A549 (cell line): ENCODE results near the gene VSNL1. TPM values are rescaled to one million over a fixed set of nuclear protein-coding genes. Genes with fewer than 3 reads are reported as not detected.

Experiments
- ATAC-seq, 2 experiments: fragments of 200-7000 bp in 1 of 2; fragments of >200 bp in 1 of 2; cut with Nextera tagmentation in 1 of 2; cut with Tn5 transposase in 1 of 2; 3 replicates each; pipeline versions ENCODE4 v1.8.0 to v1.9.1; 2018 to 2020; ENCODE audit warnings: mild to moderate bottlenecking in 1 of 2, moderate library complexity in 1 of 2
- CTCF ChIA-PET: fragments of 300-600 bp; sonication (Branson Sonifier 250); formaldehyde crosslinking; extraction: SDS; loops from one replicate; lab custom pipeline; 2021; ENCODE audit warnings: antibody characterized with exemption, inconsistent platforms; lab: Yijun Ruan, JAX
- POLR2A ChIA-PET: fragments of 350-600 bp; formaldehyde crosslinking; extraction: SDS; loops from one replicate; lab custom pipeline; 2021; ENCODE audit warnings: antibody characterized with exemption, inconsistent platforms; lab: Yijun Ruan, JAX
- DNase-seq, 2 experiments: peaks; one replicate each; pipeline versions ENCODE4 v3.0.0 to v3.0.0-alpha.2; 2011 to 2016; ENCODE audit warnings: low read depth in 1 of 2, low spot score in 1 of 2
- FAIRE-seq: peaks from 2 replicates; lab custom pipeline; 2011; peaks lifted over from hg19 to GRCh38; lab: Jason Lieb, UNC
- H3K27ac ChIP-seq, 2 experiments: fragments of >200 bp; sonication (Bioruptor Twin); formaldehyde crosslinking; 3 replicates each; pipeline ENCODE4 v1.5.1; 2016 to 2017
- H3K4me1 ChIP-seq: fragments of >200 bp; sonication (Bioruptor Twin); formaldehyde crosslinking; 3 replicates; pipeline ENCODE4 v1.6.1; 2016
- H3K4me2 ChIP-seq: fragments of >200 bp; sonication (Bioruptor Twin); formaldehyde crosslinking; 3 replicates; pipeline ENCODE4 v1.6.1; 2016
- H3K4me3 ChIP-seq: fragments of >200 bp; sonication (Bioruptor Twin); formaldehyde crosslinking; 3 replicates; pipeline ENCODE4 v1.5.1; 2016
- H3K9me3 ChIP-seq: fragments of >200 bp; sonication (Bioruptor Twin); formaldehyde crosslinking; 3 replicates; pipeline ENCODE4 v1.6.1; 2016
- BCL3 ChIP-seq: fragments of >200 bp; sonication (Bioruptor Twin); formaldehyde crosslinking; IDR thresholded peaks from 3 replicates; pipeline ENCODE4 v1.6.1; 2016
- BHLHE40 ChIP-seq: IDR thresholded peaks from 2 replicates; pipeline ENCODE4 v1.6.1; 2012; ENCODE audit warnings: low read depth, low read length, inconsistent platforms
- CBX8 ChIP-seq: fragments of 200-600 bp; sonication (generic); IDR thresholded peaks from 2 replicates; pipeline ENCODE4 v1.6.1; 2016
- CEBPB ChIP-seq, 2 experiments: fragments of >200 bp in 1 of 2; sonication (Bioruptor Twin) in 1 of 2; formaldehyde crosslinking in 1 of 2; IDR thresholded peaks; 2 replicates each; pipeline ENCODE4 v1.6.1; 2012 to 2016
- CHD4 ChIP-seq: fragments of 200-600 bp; sonication (generic); IDR thresholded peaks from 2 replicates; pipeline ENCODE4 v1.6.1; 2016; ENCODE audit warnings: antibody characterized with exemption, mild to moderate bottlenecking, borderline replicate concordance
- E2F6 ChIP-seq: IDR thresholded peaks from 2 replicates; pipeline ENCODE4 v1.6.1; 2012; ENCODE audit warnings: low read depth, borderline replicate concordance
- EHF ChIP-seq: fragments of 250-450 bp; sonication (Bioruptor Pico); IDR thresholded peaks from 2 replicates; pipeline ENCODE4 v1.5.0; 2020; ENCODE audit warnings: mild to moderate bottlenecking
- EHMT2 ChIP-seq: fragments of 200-600 bp; sonication (generic); IDR thresholded peaks from 2 replicates; pipeline ENCODE4 v1.6.1; 2016; ENCODE audit warnings: antibody characterized with exemption, low read depth, mild to moderate bottlenecking, moderate library complexity
- ESRRA ChIP-seq: fragments of 150-350 bp; IDR thresholded peaks from 2 replicates; pipeline ENCODE4 v1.6.1; 2014; ENCODE audit warnings: mild to moderate bottlenecking, low read length, borderline replicate concordance
- FOXS1 ChIP-seq: fragments of 250-450 bp; sonication (Bioruptor Pico); IDR thresholded peaks from 2 replicates; pipeline ENCODE4 v1.5.0; 2020; ENCODE audit warnings: mild to moderate bottlenecking, moderate library complexity
- HES2 ChIP-seq: fragments of >200 bp; sonication (Bioruptor Twin); formaldehyde crosslinking; IDR thresholded peaks from 2 replicates; pipeline ENCODE4 v1.6.1; 2016
- HMGXB4 ChIP-seq: fragments of 250-450 bp; sonication (Bioruptor Pico); IDR thresholded peaks from 2 replicates; pipeline ENCODE4 v1.5.0; 2021; ENCODE audit warnings: mild to moderate bottlenecking, moderate library complexity, borderline replicate concordance
- HOXA7 ChIP-seq: fragments of 250-450 bp; sonication (Bioruptor Pico); IDR thresholded peaks from 2 replicates; pipeline ENCODE4 v1.5.0; 2020; ENCODE audit warnings: mild to moderate bottlenecking, moderate library complexity
- HOXB13 ChIP-seq: fragments of 250-450 bp; sonication (Bioruptor Pico); IDR thresholded peaks from 2 replicates; pipeline ENCODE4 v1.5.0; 2020; ENCODE audit warnings: low read depth, mild to moderate bottlenecking, moderate library complexity
- JUN ChIP-seq, 2 experiments: fragments of >200 bp; sonication (Bioruptor Twin); formaldehyde crosslinking; IDR thresholded peaks; 2 replicates in 1 of 2; 3 replicates in 1 of 2; pipeline ENCODE4 v1.6.1; 2016 to 2017
- JUNB ChIP-seq: fragments of >200 bp; sonication (Bioruptor Twin); formaldehyde crosslinking; IDR thresholded peaks from 2 replicates; pipeline ENCODE4 v1.6.1; 2016
- MAFK ChIP-seq: fragments of 450-650 bp; IDR thresholded peaks from 2 replicates; pipeline ENCODE4 v1.6.1; 2014; ENCODE audit not compliant: partially characterized antibody
- MAX ChIP-seq: IDR thresholded peaks from 2 replicates; pipeline ENCODE4 v1.6.1; 2012
- MAZ ChIP-seq: fragments of 150-350 bp; IDR thresholded peaks from 2 replicates; pipeline ENCODE4 v1.6.1; 2014; ENCODE audit warnings: antibody characterized with exemption, low read depth, low read length, borderline replicate concordance
- MYC ChIP-seq: IDR thresholded peaks from 2 replicates; pipeline ENCODE4 v1.6.1; 2012; ENCODE audit warnings: mild to moderate bottlenecking, inconsistent platforms, low read length, improper control_type of control experiment, borderline replicate concordance
- NFE2L2 ChIP-seq: fragments of 150-350 bp; conservative IDR thresholded peaks from 2 replicates; pipeline ENCODE4 v1.6.1; 2014; ENCODE audit warnings: low read length
- NR3C1 ChIP-seq: fragments of >200 bp; sonication (Bioruptor Twin); formaldehyde crosslinking; IDR thresholded peaks from 3 replicates; pipeline ENCODE4 v1.6.1; 2017
- PBX3 ChIP-seq: IDR thresholded peaks from 2 replicates; pipeline ENCODE4 v1.6.1; 2012
- POLR2A ChIP-seq: IDR thresholded peaks from 2 replicates; pipeline ENCODE4 v1.6.1; 2012; ENCODE audit warnings: mild to moderate bottlenecking, low read length
- POLR2AphosphoS2 ChIP-seq: conservative IDR thresholded peaks from 2 replicates; pipeline ENCODE4 v1.6.1; 2012; ENCODE audit warnings: low read length, improper control_type of control experiment, inconsistent platforms
- RARB ChIP-seq: fragments of 250-450 bp; sonication (Bioruptor Pico); IDR thresholded peaks from 2 replicates; pipeline ENCODE4 v1.8.0; 2021; ENCODE audit warnings: mild to moderate bottlenecking, moderate library complexity
- RCOR1 ChIP-seq: fragments of 150-350 bp; IDR thresholded peaks from 2 replicates; pipeline ENCODE4 v1.6.1; 2014; ENCODE audit warnings: antibody characterized with exemption, low read length, low read depth
- RFX5 ChIP-seq: fragments of 450-650 bp; IDR thresholded peaks from 2 replicates; pipeline ENCODE4 v1.7.1; 2014; ENCODE audit warnings: antibody characterized with exemption, mild to moderate bottlenecking, moderate library complexity
- TFCP2L1 ChIP-seq: fragments of 250-450 bp; sonication (Bioruptor Pico); IDR thresholded peaks from 2 replicates; pipeline ENCODE4 v1.5.0; 2021; ENCODE audit warnings: mild to moderate bottlenecking
- USF2 ChIP-seq: fragments of 450-650 bp; IDR thresholded peaks from 2 replicates; pipeline ENCODE4 v1.6.1; 2014; ENCODE audit warnings: antibody characterized with exemption
- ZC3H11A ChIP-seq: fragments of 450-650 bp; IDR thresholded peaks from 2 replicates; pipeline ENCODE4 v1.6.1; 2014; ENCODE audit warnings: antibody characterized with exemption, mild to moderate bottlenecking
- WGBS: methylation state at CpG from one replicate; pipeline ENCODE4 v1.1.6; 2017; ENCODE audit errors: missing lambda C conversion rate; 5-methylcytosine and 5-hydroxymethylcytosine counted together
- polyA plus RNA-seq, 4 experiments: library from polyadenylated mRNA; depleted of rRNA in 3 of 4; stranded (reverse); fragments of >200 nt; fragmentation: RNase III in 1 of 4; extraction: RNeasy Plus Mini Kit Qiagen cat#74134 plus additional on column Dnase treatment in 1 of 4; gene quantifications; 2 replicates in 3 of 4; 3 replicates in 1 of 4; pipeline ENCODE4 v1.2.3, GENCODE V29; 2011 to 2017

Gene VSNL1
- polyA plus RNA-seq, 2 of the 4 experiments (the other 2 are of a cell fraction), result not detected

- ChIA-PET POLR2A (no interaction called here), CTCF (no interaction called here)
- no peaks in the 10 kb centered on the region for H3K4me1 ChIP-seq
- TF ChIP-seq MAX (no peak), POLR2A (no peak), EHMT2 (no peak), HMGXB4 (CRISPR knock-in tag) (no peak), BHLHE40 (no peak), CBX8 (no peak), MAZ (no peak), JUN (IDR thresholded peaks at IDR 0.05) (no peak), BCL3 (no peak), ESRRA (no peak)
- no peak overlapping the region for H3K4me2 ChIP-seq
- H3K27ac ChIP-seq, result no peak overlapping the region
- no peak for DNase-seq
- no peak for FAIRE-seq
- no peak overlapping the region for H3K4me3 ChIP-seq
- 5% methylated on average over 3 of the region's 3 CpGs for WGBS
- H3K9me3 ChIP-seq, result no peaks in the 10 kb centered on the region
- ATAC-seq, result no peak
Measured at GRCh38 chr2:17587469-17587868, 47.0 kb downstream of the VSNL1 start.

- 31% methylated on average over 2 of the region's 2 CpGs for WGBS
Measured at GRCh38 chr2:17588031-17588430, 47.5 kb downstream of the VSNL1 start.

GRCh38 chr2:17589406-17590035 is 49.0 kb downstream of the VSNL1 start:
- POLR2A ChIA-PET, result no interaction called here
- FAIRE-seq (no peak), ATAC-seq (no peak), DNase-seq (no peak)
- Histone ChIP-seq H3K4me2 (no peak overlapping the region), H3K4me1 (no peaks in the 10 kb centered on the region), H3K9me3 (no peaks in the 10 kb centered on the region), H3K27ac (no peak overlapping the region), H3K4me3 (no peak overlapping the region)
- no peak for TF ChIP-seq RARB (CRISPR knock-in tag)
- no peak for TF ChIP-seq NR3C1
- no peak for TF ChIP-seq NFE2L2
- no peak for TF ChIP-seq HES2
- no peak for TF ChIP-seq ESRRA
- no peak for TF ChIP-seq USF2
- no peak for TF ChIP-seq E2F6
- TF ChIP-seq MAFK, result no peak
- TF ChIP-seq CHD4, result no peak
- no peak for TF ChIP-seq MYC
- TF ChIP-seq CBX8, result no peak
- TF ChIP-seq PBX3, result no peak
- no peak for TF ChIP-seq JUNB
- no peak for TF ChIP-seq CEBPB (IDR thresholded peaks at IDR 0.05)
- no peak for TF ChIP-seq FOXS1 (CRISPR knock-in tag)
- no peak for TF ChIP-seq EHF (CRISPR knock-in tag)
- TF ChIP-seq ZC3H11A, result no peak
- WGBS, result 30% methylated on average over 2 of the region's 2 CpGs
- CTCF ChIA-PET, result interaction anchor here (1.1 kb wide), 1 partner anchor 57 kb away, joined by 4 read pairs; no protein-coding TSS in a partner anchor

More at GRCh38 chr2:17588031-17588430, 47.5 kb downstream of the VSNL1 start:
- no peaks in the 10 kb centered on the region for H3K4me1 ChIP-seq
- no peak for FAIRE-seq
- POLR2A ChIA-PET, result no interaction called here
- TF ChIP-seq TFCP2L1 (CRISPR knock-in tag) (no peak), POLR2A (no peak), POLR2AphosphoS2 (no peak), RFX5 (no peak), MAFK (no peak), HOXB13 (CRISPR knock-in tag) (no peak), BHLHE40 (no peak), JUNB (no peak), RCOR1 (no peak), RARB (CRISPR knock-in tag) (no peak), HOXA7 (CRISPR knock-in tag) (no peak)
- no peak overlapping the region for H3K4me3 ChIP-seq
- DNase-seq, result no peak
- no peak overlapping the region for H3K4me2 ChIP-seq
- no peaks in the 10 kb centered on the region for H3K9me3 ChIP-seq
- ATAC-seq, result no peak
- no peak overlapping the region for H3K27ac ChIP-seq
- CTCF ChIA-PET, result no interaction called here
